ENCODE measurements around the gene RTN1.

GRCh38 chr14:59547310-59547709 lies 323.3 kb downstream of the RTN1 start:
- TF ChIP-seq CTCF (IDR thresholded peaks at IDR 0.05; ENCODE audit: low read depth, low read length, poor library complexity, severe bottlenecking) = no peak
- no peak for TF ChIP-seq EZH2phosphoT487 (IDR thresholded peaks at IDR 0.05; ENCODE audit: borderline replicate concordance, low read length)
